IMR-90 (cell line): ENCODE results near the gene JAKMIP3. TPM values are rescaled to one million over a fixed set of nuclear protein-coding genes. Genes with fewer than 3 reads are reported as not detected.

Source experiments
- ATAC-seq: fragments of 200-7000 bp; cut with Tn5 transposase; 2 replicates; pipeline ENCODE4 v1.9.1; 2020; ENCODE audit warnings: low read depth, mild to moderate bottlenecking, moderate library complexity
- BruUV-seq: library from RNA; stranded (reverse); fragments of 400-500 nt; replicated peaks from 2 replicates; lab custom pipeline; 2021; lab: Mats Ljungman, UMichigan
- CTCF ChIA-PET: fragments of 300-600 bp; formaldehyde crosslinking; extraction: SDS; loops from one replicate; lab custom pipeline; 2021; ENCODE audit warnings: antibody characterized with exemption; lab: Yijun Ruan, JAX
- POLR2A ChIA-PET: fragments of 300-600 bp; sonication (Branson Sonifier 250); formaldehyde crosslinking; loops from one replicate; lab custom pipeline; 2022; ENCODE audit warnings: antibody characterized with exemption; ENCODE audit not compliant: unreplicated experiment; lab: Charles Lee
- DNase-seq: peaks from one replicate; pipeline ENCODE4 v3.0.0; 2013
- H2AFZ ChIP-seq: replicated peaks from 2 replicates; pipeline ENCODE3; 2013; ENCODE audit warnings: low read length, mild to moderate bottlenecking; ENCODE audit not compliant: poor library complexity
- H2AK5ac ChIP-seq: 2 replicates; pipeline ENCODE4 v1.6.1; 2013; ENCODE audit warnings: low read depth, low read length, inconsistent platforms
- H2AK9ac ChIP-seq: replicated peaks from 2 replicates; pipeline ENCODE3; 2013; ENCODE audit warnings: mild to moderate bottlenecking, low read depth, low read length, moderate library complexity; ENCODE audit not compliant: poor library complexity
- H2BK120ac ChIP-seq: 2 replicates; pipeline ENCODE4 v1.6.1; 2013; ENCODE audit warnings: low read depth, low read length, inconsistent platforms
- H2BK15ac ChIP-seq: 3 replicates; pipeline ENCODE4 v1.6.1; 2013; ENCODE audit warnings: low read depth, low read length, inconsistent platforms
- H2BK20ac ChIP-seq: 2 replicates; pipeline ENCODE4 v1.6.1; 2013; ENCODE audit warnings: low read depth, mild to moderate bottlenecking, inconsistent platforms, low read length, moderate library complexity
- H2BK5ac ChIP-seq: 2 replicates; pipeline ENCODE4 v1.6.1; 2013; ENCODE audit warnings: mild to moderate bottlenecking, low read depth, low read length, inconsistent platforms; ENCODE audit not compliant: poor library complexity, severe bottlenecking
- H3K14ac ChIP-seq: replicated peaks from 2 replicates; pipeline ENCODE4 v1.6.1; 2013; ENCODE audit warnings: low read depth, low read length, inconsistent platforms
- H3K18ac ChIP-seq: 2 replicates; pipeline ENCODE4 v1.6.1; 2013; ENCODE audit warnings: low read depth, low read length, control low read depth
- H3K23ac ChIP-seq: 2 replicates; pipeline ENCODE4 v1.6.1; 2013; ENCODE audit warnings: low read depth, low read length, inconsistent platforms
- H3K27ac ChIP-seq: 2 replicates; pipeline ENCODE4 v1.5.1; 2013; ENCODE audit warnings: mild to moderate bottlenecking, control low read depth, low read length; ENCODE audit not compliant: insufficient read depth
- H3K27me3 ChIP-seq: 2 replicates; pipeline ENCODE4 v1.6.1; 2013; ENCODE audit warnings: low read length; ENCODE audit not compliant: control insufficient read depth, insufficient read depth
- H3K36me3 ChIP-seq: 2 replicates; pipeline ENCODE4 v1.6.1; 2013; ENCODE audit warnings: low read length, mixed read lengths; ENCODE audit not compliant: control insufficient read depth, insufficient read depth
- H3K4ac ChIP-seq: 2 replicates; pipeline ENCODE4 v1.6.1; 2013; ENCODE audit warnings: low read depth, low read length, inconsistent platforms
- H3K4me1 ChIP-seq: 2 replicates; pipeline ENCODE4 v1.6.1; 2013; ENCODE audit warnings: low read length, mixed read lengths; ENCODE audit not compliant: control insufficient read depth, insufficient read depth
- H3K4me2 ChIP-seq: 2 replicates; pipeline ENCODE4 v1.6.1; 2013; ENCODE audit warnings: low read depth, mild to moderate bottlenecking, control low read depth, low read length, moderate library complexity
- H3K4me3 ChIP-seq: 2 replicates; pipeline ENCODE4 v1.5.1; 2013; ENCODE audit warnings: low read depth, mild to moderate bottlenecking, control low read depth, low read length, moderate library complexity; ENCODE audit not compliant: insufficient read depth
- H3K56ac ChIP-seq: 2 replicates; pipeline ENCODE4 v1.6.1; 2013; ENCODE audit warnings: low read length, inconsistent platforms; ENCODE audit not compliant: insufficient read depth; ENCODE audit errors: extremely low read depth
- H3K79me1 ChIP-seq, 2 experiments: 2 replicates each; pipeline ENCODE4 v1.6.1; 2013; ENCODE audit warnings: low read length in 2 of 2, inconsistent platforms in 1 of 2, low read depth in 1 of 2
- H3K9ac ChIP-seq: 2 replicates; pipeline ENCODE4 v1.6.1; 2013; ENCODE audit warnings: low read depth, low read length, control low read depth
- H3K9me1 ChIP-seq: 2 replicates; pipeline ENCODE4 v1.6.1; 2013; ENCODE audit warnings: low read length, inconsistent platforms; ENCODE audit not compliant: insufficient read depth
- H3K9me3 ChIP-seq: 2 replicates; pipeline ENCODE4 v1.6.1; 2013; ENCODE audit warnings: low read length; ENCODE audit not compliant: control insufficient read depth, insufficient read depth
- H4K20me1 ChIP-seq: 2 replicates; pipeline ENCODE4 v1.6.1; 2013; ENCODE audit warnings: low read length, inconsistent platforms; ENCODE audit not compliant: insufficient read depth
- H4K5ac ChIP-seq: 2 replicates; pipeline ENCODE4 v1.6.1; 2013; ENCODE audit warnings: mild to moderate bottlenecking, low read depth, low read length, control low read depth
- H4K8ac ChIP-seq, 2 experiments: 2 replicates each; pipeline ENCODE4 v1.6.1; 2013; ENCODE audit warnings: low read depth in 2 of 2, low read length in 2 of 2, control low read depth in 1 of 2, inconsistent platforms in 1 of 2
- H4K91ac ChIP-seq: 2 replicates; pipeline ENCODE4 v1.6.1; 2013; ENCODE audit warnings: low read depth, low read length, inconsistent platforms; ENCODE audit not compliant: insufficient read depth
- RAD21 ChIP-seq: IDR thresholded peaks from 2 replicates; pipeline ENCODE4 v1.6.1; 2012; ENCODE audit warnings: low read length, improper control_type of control experiment
- WGBS, 2 experiments: methylation state at CpG; one replicate each; pipeline versions ENCODE4 v1.1.5 to v1.1.7; 2013; ENCODE audit warnings: missing lambda C conversion rate in 2 of 2; ENCODE audit not compliant: insufficient read length in 1 of 2; ENCODE audit errors: extremely low coverage in 2 of 2; 5-methylcytosine and 5-hydroxymethylcytosine counted together
- dilution Hi-C: fragments of 300-500 bp; cut with HindIII; formaldehyde crosslinking; loops from one replicate; pipeline ENCODE4 v1.14.3; 2018; ENCODE audit warnings: low sequenced_read_pairs; ENCODE audit not compliant: unreplicated experiment
- in situ Hi-C: fragments of 300-500 bp; cut with MboI; formaldehyde crosslinking; loops from 3 replicates; pipeline ENCODE4 v1.14.3; 2019; ENCODE audit warnings: low sequenced_read_pairs, inconsistent platforms, mixed read lengths
- intact Hi-C: fragments of 100-400 bp; cut with micrococcal nuclease; formaldehyde crosslinking; loops from 2 replicates; pipeline ENCODE4 v1.10.0; 2022
- polyA plus RNA-seq, 3 experiments: library from polyadenylated mRNA; depleted of rRNA; stranded (reverse); fragments of >200 nt; gene quantifications; 2 replicates each; pipeline ENCODE4 v1.2.3, GENCODE V29; 2012; ENCODE audit warnings: low replicate concordance in 1 of 3
- total RNA-seq: library from RNA; depleted of rRNA; stranded (reverse); fragments of >200 nt; gene quantifications from 2 replicates; pipeline ENCODE4 v1.2.3, GENCODE V29; 2012

Gene JAKMIP3
- total and polyA plus RNA-seq, 2 of the 4 experiments (the other 2 are of a cell fraction): under 0.01 to 0.22 TPM

DNA sequence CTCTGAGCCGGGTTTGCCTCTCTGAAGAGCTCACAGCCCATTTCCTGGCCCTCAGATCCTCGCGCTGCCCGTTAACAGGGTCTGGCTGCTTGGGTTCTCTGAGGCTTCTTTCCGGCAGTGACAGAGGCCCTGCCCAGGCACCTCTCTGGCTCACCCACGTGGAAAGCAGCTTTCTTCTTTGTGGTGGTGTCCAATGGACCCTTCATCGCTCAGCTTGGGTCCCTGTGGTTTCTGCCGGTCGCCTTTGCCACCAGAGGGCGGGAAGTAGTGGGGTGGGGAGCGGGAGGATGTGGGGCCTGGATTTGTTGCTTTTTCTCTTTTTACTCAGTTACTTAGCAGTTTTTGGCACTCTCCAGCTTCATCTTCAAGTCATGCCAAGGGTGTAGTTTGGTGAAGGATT, 15.6 kb upstream of the JAKMIP3 start:
- Histone ChIP-seq H2BK120ac (no peak overlapping the region), H4K91ac (no peak overlapping the region), H2AK9ac (no peak overlapping the region), H3K18ac (no peak overlapping the region), H3K79me1 (no peaks in the 10 kb centered on the region), H3K4ac (no peak overlapping the region), H3K14ac (no peak overlapping the region), H2AFZ (no peak overlapping the region), H3K9me3 (peaks cover 14% of the 10 kb centered on the region), H4K5ac (no peak overlapping the region), H3K9me1 (no peaks in the 10 kb centered on the region), H3K56ac (no peak overlapping the region), H3K4me2 (no peak overlapping the region), H3K9ac (no peak overlapping the region), H2AK5ac (no peak overlapping the region), H3K23ac (no peak overlapping the region), H2BK20ac (no peak overlapping the region), H2BK15ac (no peak overlapping the region), H2BK5ac (no peak overlapping the region), H3K4me1 (no peaks in the 10 kb centered on the region), H3K4me3 (no peak overlapping the region), H3K27ac (no peak overlapping the region), H4K20me1 (no peaks in the 10 kb centered on the region), H4K8ac (no peak overlapping the region), H3K27me3 (peaks cover 2% of the 10 kb centered on the region; the same call in 1 of the 2 replicates), H3K36me3 (no peaks in the 10 kb centered on the region)
- no peak for TF ChIP-seq RAD21
- DNase-seq (no peak), ATAC-seq (no peak)
- no TSS peak for BruUV-seq
- 80% methylated on average over 2 of the region's 11 CpGs; no CpG with 5 or more reads in 1 of the 2 experiments for WGBS, 2 experiments
- ChIA-PET POLR2A (no interaction called here), CTCF (no interaction called here)
- in situ Hi-C loops (no loop called here), dilution Hi-C loops (no loop called here), intact Hi-C loops (no loop called here)
